Heart left ventricle (tissue), 16 donors: ENCODE measurements around the gene MARCHF10. TPM values are rescaled to one million over a fixed set of nuclear protein-coding genes. Genes with fewer than 3 reads are reported as not detected.

ENCODE experiments used
- ATAC-seq, 4 donors: fragments of 200-7000 bp; cut with Tn5 transposase; one replicate each; pipeline ENCODE4 v1.9.1; 2020 to 2022; ENCODE audit warnings: moderate library complexity in 4 of 4, mild to moderate bottlenecking in 3 of 4, moderate number of reproducible peaks in 1 of 4
- DNase-seq, 5 donors: peaks; one replicate each; pipeline ENCODE4 v3.0.0-alpha.2; 2020
- H3K27ac ChIP-seq, 12 donors: fragments of 200-600 bp; sonication (generic) in 4 of 12; one replicate each; pipeline versions ENCODE4 v1.5.0 to v1.8.0; 2016 to 2022; ENCODE audit warnings: mild to moderate bottlenecking in 2 of 12
- H3K27me3 ChIP-seq, 9 donors: fragments of 200-600 bp; sonication (generic) in 2 of 9; one replicate each; pipeline versions ENCODE4 v1.5.1 to v1.8.0; 2016 to 2022; ENCODE audit warnings: mild to moderate bottlenecking in 3 of 9
- H3K36me3 ChIP-seq, 9 donors: fragments of 200-600 bp; sonication (generic) in 2 of 9; one replicate each; pipeline versions ENCODE4 v1.5.0 to v1.8.0; 2018 to 2022; ENCODE audit warnings: mild to moderate bottlenecking in 2 of 9
- H3K4me1 ChIP-seq, 12 donors: fragments of 200-600 bp; sonication (generic) in 4 of 12; one replicate each; pipeline versions ENCODE4 v1.5.0 to v1.8.0; 2016 to 2022; ENCODE audit warnings: mild to moderate bottlenecking in 3 of 12
- H3K4me3 ChIP-seq, 12 donors: fragments of 200-600 bp; sonication (generic) in 4 of 12; one replicate each; pipeline versions ENCODE4 v1.5.0 to v1.8.0; 2017 to 2022; ENCODE audit warnings: mild to moderate bottlenecking in 9 of 12, moderate library complexity in 4 of 12
- H3K9me3 ChIP-seq, 12 donors: fragments of 200-600 bp; sonication (generic) in 4 of 12; one replicate each; pipeline versions ENCODE4 v1.5.0 to v1.8.0; 2016 to 2022; ENCODE audit warnings: mild to moderate bottlenecking in 1 of 12
- POLR2A ChIP-seq, 2 donors: fragments of 450-650 bp; IDR thresholded peaks; one replicate each; pipeline ENCODE4 v1.6.1; 2017; ENCODE audit warnings: antibody characterized with exemption in 2 of 2, mild to moderate bottlenecking in 2 of 2, moderate library complexity in 2 of 2
- WGBS, 4 donors: extraction: QIAGEN DNeasy Blood & Tissue Kit in 2 of 4; methylation state at CpG; one replicate each; pipeline versions ENCODE4 v1.1.5 to v1.1.7; 2013 to 2018; 5-methylcytosine and 5-hydroxymethylcytosine counted together
- intact Hi-C, 10 donors: fragments of 100-400 bp; cut with DNase I; formaldehyde crosslinking; loops; one replicate each; pipeline versions ENCODE4 v1.11.1 to v1.14.2; 2022
- polyA plus RNA-seq, 2 donors: library from polyadenylated mRNA; stranded (reverse); fragments of 200-250 nt; gene quantifications; one replicate each; pipeline ENCODE4 v1.2.3, GENCODE V29; 2013
- total RNA-seq, 9 donors: library from RNA; depleted of rRNA in 2 of 9; stranded (reverse); fragments of >200 nt in 2 of 9; fragmentation: NEBNext Ultra II Directional in 3 of 9; extraction: Animal tissue kit (Norgen Biotek cat#: 25700) in 3 of 9; gene quantifications; one replicate each; pipeline versions ENCODE4 v1.1.0 to v1.2.4, GENCODE V29; 2016 to 2023
- TF ChIP-seq, protein P1 (sequence below), 12 donors: fragments of 200-600 bp; sonication (generic) in 4 of 12; IDR thresholded peaks; one replicate each; pipeline versions ENCODE4 v1.5.0 to v1.8.0; 2018 to 2022; ENCODE audit warnings: antibody characterized with exemption in 12 of 12, mild to moderate bottlenecking in 5 of 12
- donor health status: ischemic (EF 13 %, LVEDD 7.1; RV severe dilation, severe dysfunction).
- donor health status: healthy with polysubstance abuse.
- donor health status: DM: no; HTN: yes; CAD: no.
- donor health status: DM: no; HTN: no; CAD: no.
- donor health status: ischemic (EF 25% LVEDD 6.9; RV normal size, moderate dysfunction).
- donor health status: ischemic (EF 25% LVEDD 5.7; RV mildly dilated, moderate dysfunction).
- donor health status: healthy.
- donor health status: DM: yes; HTN: yes; CAD: no.
- donor health status: ischemic (EF 35%, LVEDD 5.7; RV mildly dilated, moderate dysfunction).
- donor health status: nonischemic (EF 11% LVEDD 7.7; RV severe dilation, severe dysfunction).
- donor health status: DM: yes; HTN: yes; CAD: no.
- donor health status: PGD.
- donor health status: ischemic (EF 29% LVEDD 5.4; RV normal size, mild dysfunction).
- donor health status: nonischemic (EF 23%, LVEDD 6.1; RV moderate dilation, normal function).

The MARCHF10 gene
- total and polyA plus RNA-seq, 11 donors: not detected

GRCh38 chr17:62751060-62751691, 56.9 kb downstream of the MARCHF10 start:
- Histone ChIP-seq H3K36me3 (no peaks in the 10 kb centered on the region), H3K27me3 (no peaks in the 10 kb centered on the region), H3K4me1 (peaks cover 0 to 8% (median 0%) of the 10 kb centered on the region in 12 donors), H3K4me3 (no peak overlapping the region), H3K27ac (no peak overlapping the region), H3K9me3 (no peaks in the 10 kb centered on the region)
- TF ChIP-seq, protein P1, sequence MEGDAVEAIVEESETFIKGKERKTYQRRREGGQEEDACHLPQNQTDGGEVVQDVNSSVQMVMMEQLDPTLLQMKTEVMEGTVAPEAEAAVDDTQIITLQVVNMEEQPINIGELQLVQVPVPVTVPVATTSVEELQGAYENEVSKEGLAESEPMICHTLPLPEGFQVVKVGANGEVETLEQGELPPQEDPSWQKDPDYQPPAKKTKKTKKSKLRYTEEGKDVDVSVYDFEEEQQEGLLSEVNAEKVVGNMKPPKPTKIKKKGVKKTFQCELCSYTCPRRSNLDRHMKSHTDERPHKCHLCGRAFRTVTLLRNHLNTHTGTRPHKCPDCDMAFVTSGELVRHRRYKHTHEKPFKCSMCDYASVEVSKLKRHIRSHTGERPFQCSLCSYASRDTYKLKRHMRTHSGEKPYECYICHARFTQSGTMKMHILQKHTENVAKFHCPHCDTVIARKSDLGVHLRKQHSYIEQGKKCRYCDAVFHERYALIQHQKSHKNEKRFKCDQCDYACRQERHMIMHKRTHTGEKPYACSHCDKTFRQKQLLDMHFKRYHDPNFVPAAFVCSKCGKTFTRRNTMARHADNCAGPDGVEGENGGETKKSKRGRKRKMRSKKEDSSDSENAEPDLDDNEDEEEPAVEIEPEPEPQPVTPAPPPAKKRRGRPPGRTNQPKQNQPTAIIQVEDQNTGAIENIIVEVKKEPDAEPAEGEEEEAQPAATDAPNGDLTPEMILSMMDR (IDR thresholded peaks at IDR 0.05): no peak
- TF ChIP-seq POLR2A (IDR thresholded peaks at IDR 0.05): no peak
- WGBS, 4 donors: 79 to 84% (median 81%) methylated on average over 12 of the region's 12 CpGs
- no peak for ATAC-seq
- intact Hi-C loops: no loop called here
- no peak for DNase-seq

DNA sequence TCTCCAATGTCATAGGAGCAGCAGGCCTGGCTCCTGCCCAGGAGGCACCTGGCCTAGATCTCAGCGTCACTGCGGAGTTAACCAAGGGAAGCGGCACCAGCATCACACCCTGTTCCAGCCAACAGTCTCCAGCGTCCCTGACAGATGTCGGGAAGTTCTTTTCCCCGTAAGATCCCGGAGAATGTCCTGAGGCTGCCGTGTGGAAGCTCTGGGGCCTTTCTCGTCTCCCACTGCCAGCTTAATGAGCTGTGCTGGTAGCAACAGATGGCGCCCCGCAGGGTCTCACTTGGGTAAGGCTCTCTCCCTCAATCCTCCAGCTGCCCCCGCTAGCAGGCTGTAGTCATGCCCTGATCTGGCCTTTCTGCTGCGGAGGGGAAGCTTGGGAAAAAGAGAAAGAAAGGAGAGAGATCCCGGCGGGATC, 57.5 kb downstream of the MARCHF10 start:
- intact Hi-C loops: no loop called here
- no peaks in the 10 kb centered on the region for H3K36me3 ChIP-seq
- H3K9me3 ChIP-seq: no peaks in the 10 kb centered on the region
- H3K4me3 ChIP-seq: no peak overlapping the region
- H3K4me1 ChIP-seq: peaks cover 0 to 8% (median 0%) of the 10 kb centered on the region in 12 donors
- 51 to 63% (median 55%) methylated on average over 14 to 15 of the region's 15 CpGs for WGBS, 4 donors
- no peak for DNase-seq
- ATAC-seq: no peak
- no peaks in the 10 kb centered on the region for H3K27me3 ChIP-seq
- no peak overlapping the region for H3K27ac ChIP-seq
- TF ChIP-seq POLR2A (IDR thresholded peaks at IDR 0.05): no peak
- TF ChIP-seq, protein P1 (IDR thresholded peaks at IDR 0.05): no peak

DNA sequence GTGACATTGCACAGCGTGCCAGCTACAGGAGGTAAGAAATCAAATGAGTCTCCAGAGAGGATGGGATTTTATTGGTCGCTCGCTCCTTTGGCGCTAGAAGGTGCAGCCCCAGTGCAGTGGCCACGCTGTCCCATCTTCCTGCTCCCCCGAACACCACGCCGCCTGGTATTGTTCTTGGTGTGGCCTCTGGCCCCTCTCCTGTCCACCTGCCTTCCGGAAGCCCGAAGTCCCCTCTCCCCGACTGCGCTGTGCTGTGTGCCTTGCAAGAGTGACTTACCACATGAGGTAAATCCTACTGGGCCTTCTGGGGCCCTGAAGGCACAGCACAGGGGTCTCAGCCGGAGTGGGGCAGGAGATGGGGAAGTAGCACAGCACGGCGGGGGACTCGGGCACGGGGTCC, 58.2 kb downstream of the MARCHF10 start:
- DNase-seq: no peak
- H3K4me1 ChIP-seq: peaks cover 0 to 3% (median 0%) of the 10 kb centered on the region in 12 donors
- no peaks in the 10 kb centered on the region for H3K9me3 ChIP-seq
- H3K4me3 ChIP-seq: no peak overlapping the region
- WGBS, 4 donors: 91 to 95% (median 93%) methylated on average over 17 of the region's 17 CpGs
- H3K27ac ChIP-seq: no peak overlapping the region
- no peak for ATAC-seq
- no peaks in the 10 kb centered on the region for H3K36me3 ChIP-seq
- no peaks in the 10 kb centered on the region for H3K27me3 ChIP-seq
- intact Hi-C loops: no loop called here
- TF ChIP-seq POLR2A (IDR thresholded peaks at IDR 0.05): no peak
- TF ChIP-seq, protein P1 (IDR thresholded peaks at IDR 0.05): no peak

GRCh38 chr17:62746941-62747340, 61.2 kb downstream of the MARCHF10 start:
- WGBS, 4 donors: 83 to 91% (median 89%) methylated on average over 8 of the region's 8 CpGs
- H3K4me1 ChIP-seq: no peaks in the 10 kb centered on the region
- intact Hi-C loops: no loop called here
- ATAC-seq (no peak), DNase-seq (no peak)
- no peak overlapping the region for H3K27ac ChIP-seq
- no peaks in the 10 kb centered on the region for H3K27me3 ChIP-seq
- TF ChIP-seq, protein P1 (IDR thresholded peaks at IDR 0.05): no peak
- no peak for TF ChIP-seq POLR2A (IDR thresholded peaks at IDR 0.05)
- no peaks in the 10 kb centered on the region for H3K9me3 ChIP-seq
- no peak overlapping the region for H3K4me3 ChIP-seq
- no peaks in the 10 kb centered on the region for H3K36me3 ChIP-seq
